HG03175 (cell line): ENCODE results near the gene CDC25B.
"Not testable (repeated sequence)": the region's sequence is repeated elsewhere in the genome, so short reads cannot be mapped to it uniquely, and the experiment has no call there.

ENCODE experiments used
- ATAC-seq: cut with Tn5 transposase; IDR thresholded peaks from one replicate; pipeline ENCODE4 v1.9.1; 2021; ENCODE audit warnings: mild to moderate bottlenecking, moderate library complexity; ENCODE audit not compliant: unreplicated experiment

Gene CDC25B

DNA sequence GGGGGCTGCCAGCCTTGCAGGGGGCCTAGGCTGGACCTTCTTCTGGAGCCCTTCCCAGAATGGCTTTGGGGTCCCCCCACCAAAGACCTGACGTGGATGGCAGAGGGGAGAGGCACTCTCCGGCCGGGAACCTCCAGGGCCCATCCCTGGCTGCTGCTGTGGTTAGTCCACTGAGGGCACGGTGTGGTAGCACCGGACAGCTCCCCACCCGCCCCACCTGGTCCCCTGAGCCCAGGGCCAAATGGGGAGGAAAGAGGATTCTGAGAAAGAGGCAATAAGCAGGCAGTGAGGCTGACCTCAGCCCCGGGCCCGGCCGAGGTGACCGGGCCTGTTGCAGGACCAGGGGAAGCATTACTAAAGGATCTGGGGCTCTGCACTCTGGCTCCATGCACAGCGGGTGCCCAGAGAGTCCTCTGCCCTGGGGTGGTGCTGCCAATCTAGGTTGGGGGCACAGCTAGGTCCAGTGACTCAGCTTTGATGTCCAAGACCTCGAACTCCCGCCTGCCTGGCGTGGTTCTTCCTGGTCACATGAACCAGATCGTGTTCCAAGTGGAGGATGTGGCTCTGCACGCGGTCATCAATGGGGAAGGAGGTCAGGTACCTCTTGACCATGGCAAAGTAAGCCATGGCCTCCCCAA is 11.8 kb upstream of the CDC25B start:
- ATAC-seq, result no peak

DNA sequence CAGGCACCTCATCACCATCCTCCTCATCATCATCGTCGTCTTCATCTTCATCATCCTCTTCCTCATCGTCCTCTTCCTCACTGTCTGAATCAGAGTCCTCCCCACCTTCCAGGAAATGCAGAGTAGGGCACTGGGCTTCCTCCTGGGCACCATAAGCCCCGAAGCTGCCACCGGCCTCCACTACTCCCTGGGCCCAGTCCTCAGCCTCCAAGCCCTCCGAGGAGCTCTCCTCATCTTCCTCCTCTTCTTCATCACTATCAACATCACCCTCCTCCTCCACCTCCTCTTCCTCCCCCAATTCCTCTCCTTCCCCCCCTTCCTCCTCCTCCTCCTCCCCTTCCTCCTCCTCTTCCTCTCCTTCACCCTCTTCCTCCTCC is 11.3 kb upstream of the CDC25B start:
- no peak for ATAC-seq

GRCh38 chr20:3785240-3786125 is 10.6 kb upstream of the CDC25B start:
- no peak for ATAC-seq

- peak; percentile 28 for ATAC-seq
These were observed 10.0 kb upstream of the CDC25B start for GRCh38 chr20:3786126-3786484.

DNA sequence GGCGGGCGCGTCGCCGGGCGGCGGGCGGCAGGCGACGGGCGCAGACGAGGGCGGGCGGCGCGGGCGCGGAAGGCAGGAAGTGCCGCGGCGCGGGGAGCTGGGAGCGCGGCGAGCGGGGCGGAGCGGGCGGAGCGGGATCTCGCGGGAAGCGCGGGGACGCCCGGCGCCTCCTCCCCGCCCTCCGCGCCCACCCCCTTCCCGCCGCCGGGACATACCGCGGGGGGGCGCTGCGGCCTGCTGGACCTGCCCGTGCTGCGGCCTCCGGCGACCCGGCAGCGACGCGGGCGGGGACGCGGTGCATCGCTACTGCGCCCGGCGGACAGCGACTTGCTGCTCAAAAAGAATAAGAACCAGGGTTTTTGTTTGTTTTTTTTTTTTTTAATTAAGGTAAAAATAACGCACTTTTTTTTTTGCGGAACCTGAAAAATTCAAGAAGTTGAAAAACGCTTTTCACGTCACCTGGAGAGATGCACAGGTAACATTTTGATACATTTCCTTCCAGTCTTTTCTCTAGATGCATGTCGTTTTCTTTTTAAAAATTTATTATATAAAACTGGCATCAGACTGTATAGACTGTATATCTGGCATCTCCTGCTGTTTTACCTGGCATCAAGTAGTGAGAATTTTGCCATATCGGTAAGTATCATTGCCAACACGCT is 9.3 kb upstream of the CDC25B start, which contains the start of gene CENPB:
TSS of gene CENPB (minus strand) at position 76 of the 659 bp plus-strand sequence. CDS start 257 bp downstream, outside the sequence.
- peak; percentile 84 for ATAC-seq

- ATAC-seq, result no peak
These were observed 8.6 kb upstream of the CDC25B start for GRCh38 chr20:3787324-3788014.

GRCh38 chr20:3788685-3789155 is 7.4 kb upstream of the CDC25B start:
- no peak for ATAC-seq

GRCh38 chr20:3789201-3789600 is 6.9 kb upstream of the CDC25B start:
- ATAC-seq, result not testable (repeated sequence)

GRCh38 chr20:3794168-3794567 is 1.9 kb upstream of the CDC25B start:
- not testable (repeated sequence) for ATAC-seq

DNA sequence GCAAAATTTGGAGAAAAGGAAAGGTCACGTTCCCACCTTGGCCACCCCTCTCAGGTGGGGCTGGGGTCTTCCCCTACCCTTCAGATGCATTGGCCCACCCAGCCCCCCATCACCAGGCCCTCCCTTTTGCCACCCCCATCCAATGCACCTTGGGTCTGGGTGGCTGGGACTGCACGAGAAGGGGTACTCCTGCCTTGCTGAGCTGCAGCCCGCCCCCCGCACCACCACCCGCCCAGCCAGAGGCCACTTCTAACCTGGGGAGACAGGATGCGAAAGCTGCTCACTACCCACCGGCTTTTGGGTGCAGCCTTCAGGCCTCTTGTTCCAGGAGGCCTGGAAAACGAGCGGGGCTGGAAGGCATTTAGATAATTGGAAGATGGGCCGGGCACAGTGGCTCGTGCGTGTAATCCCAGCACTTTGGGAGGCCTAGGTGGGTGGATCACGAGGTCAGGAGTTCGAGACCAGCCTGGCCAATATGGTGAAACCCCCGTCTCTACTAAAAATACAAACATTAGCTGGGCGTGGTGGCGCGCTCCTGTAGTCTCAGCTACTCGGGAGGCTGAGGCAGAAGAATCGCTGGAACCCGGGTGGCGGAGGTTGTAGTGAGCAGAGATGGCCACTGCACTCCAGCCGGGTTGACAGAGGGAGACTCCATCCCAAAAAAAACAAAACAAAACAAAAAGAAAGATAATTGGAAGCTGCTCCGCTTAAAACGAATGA is 1.2 kb upstream of the CDC25B start:
- ATAC-seq, result no peak

GRCh38 chr20:3796477-3797225 is 541 bp downstream of the CDC25B start:
- ATAC-seq, result peak; percentile 6

GRCh38 chr20:3797226-3797545 is 1.1 kb downstream of the CDC25B start:
- ATAC-seq, result no peak

GRCh38 chr20:3797592-3798372 is 1.7 kb downstream of the CDC25B start:
- ATAC-seq, result no peak

GRCh38 chr20:3798373-3798768 is 2.3 kb downstream of the CDC25B start:
- no peak for ATAC-seq

DNA sequence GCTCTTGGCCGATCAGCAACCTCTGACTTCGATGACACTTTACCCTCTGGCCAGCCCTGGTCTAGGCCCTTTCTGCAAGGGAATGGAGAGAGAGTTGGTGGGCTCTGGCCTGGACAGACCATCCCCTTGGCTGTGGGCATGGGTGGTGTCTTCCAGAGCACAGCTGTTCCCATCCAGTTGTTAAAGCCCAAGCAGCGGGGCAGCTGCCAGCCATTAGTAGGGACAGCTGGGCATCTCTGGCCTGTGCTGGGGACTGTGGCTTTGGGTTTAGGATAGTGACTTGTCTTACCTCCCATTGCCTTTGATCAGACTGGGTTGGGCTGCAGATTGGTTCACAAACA is 2.8 kb downstream of the CDC25B start:
- no peak for ATAC-seq

DNA sequence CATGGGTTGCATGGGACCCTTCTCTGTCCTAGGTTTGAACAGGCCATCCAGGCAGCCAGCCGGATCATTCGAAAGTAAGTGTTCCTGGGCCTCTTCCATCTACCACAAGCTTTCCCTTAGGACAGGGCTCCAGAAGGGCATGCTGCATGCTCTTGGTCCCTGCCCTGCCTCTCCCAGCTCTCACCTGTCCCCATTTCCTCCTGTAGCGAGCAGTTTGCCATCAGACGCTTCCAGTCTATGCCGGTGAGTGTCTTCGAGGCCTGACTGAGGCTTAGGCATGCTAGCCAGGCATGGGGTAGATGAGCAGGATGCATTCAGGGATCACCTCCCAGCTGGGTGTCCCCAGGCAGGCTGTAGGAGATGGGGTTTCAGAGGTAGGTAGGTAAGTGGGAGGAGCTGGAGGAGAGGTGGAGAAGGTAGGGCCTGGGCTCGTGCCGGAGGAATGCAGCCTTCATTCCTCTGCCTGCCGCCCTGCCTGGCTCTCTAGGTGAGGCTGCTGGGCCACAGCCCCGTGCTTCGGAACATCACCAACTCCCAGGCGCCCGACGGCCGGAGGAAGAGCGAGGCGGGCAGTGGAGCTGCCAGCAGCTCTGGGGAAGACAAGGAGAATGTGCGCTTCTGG is 4.3 kb downstream of the CDC25B start:
- no peak for ATAC-seq

- no peak for ATAC-seq
These were observed 4.8 kb downstream of the CDC25B start for GRCh38 chr20:3800878-3801260.

DNA sequence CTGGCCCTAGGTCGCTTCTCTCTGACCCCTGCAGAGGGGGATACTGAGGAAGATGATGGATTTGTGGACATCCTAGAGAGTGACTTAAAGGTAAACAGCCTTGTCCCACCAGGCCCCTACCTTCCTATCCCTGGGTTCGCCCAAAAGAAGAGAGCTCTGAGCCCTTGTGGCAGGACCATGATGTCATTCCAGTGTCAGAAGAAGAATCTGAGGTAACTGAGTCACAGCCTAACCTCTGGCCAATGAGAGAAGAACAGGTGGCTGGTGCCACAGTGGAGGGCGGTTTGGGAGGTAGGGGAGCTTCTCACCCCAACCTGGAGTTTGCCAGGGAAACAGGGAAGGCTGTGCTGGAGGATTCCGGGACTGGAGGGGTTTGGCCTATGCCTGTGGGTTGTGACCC is 5.2 kb downstream of the CDC25B start:
- ATAC-seq, result no peak

DNA sequence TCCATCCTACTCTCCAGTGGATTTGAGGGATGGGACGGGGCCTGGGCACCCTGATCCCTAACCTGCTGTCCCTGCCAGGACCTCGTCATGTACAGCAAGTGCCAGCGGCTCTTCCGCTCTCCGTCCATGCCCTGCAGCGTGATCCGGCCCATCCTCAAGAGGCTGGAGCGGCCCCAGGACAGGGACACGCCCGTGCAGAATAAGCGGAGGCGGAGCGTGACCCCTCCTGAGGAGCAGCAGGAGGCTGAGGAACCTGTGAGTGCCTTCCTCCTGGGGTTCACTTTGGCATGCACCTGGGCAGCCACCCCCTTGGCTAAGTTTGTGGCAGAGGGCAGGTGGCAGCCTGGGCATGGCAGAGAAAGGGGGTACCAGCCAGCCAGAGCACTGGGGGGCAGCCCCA is 5.7 kb downstream of the CDC25B start:
- ATAC-seq, result no peak
